Heart left ventricle (tissue), 16 donors: ENCODE measurements around the gene KLF5. TPM values are rescaled to one million over a fixed set of nuclear protein-coding genes. Genes with fewer than 3 reads are reported as not detected.
A peak's percentile ranks its signal among the peaks of the same experiment; 100 is the strongest.

Source experiments
- ATAC-seq, 4 donors: fragments of 200-7000 bp; cut with Tn5 transposase; one replicate each; pipeline ENCODE4 v1.9.1; 2020 to 2022; ENCODE audit warnings: moderate library complexity in 4 of 4, mild to moderate bottlenecking in 3 of 4, moderate number of reproducible peaks in 1 of 4
- DNase-seq, 5 donors: peaks; one replicate each; pipeline ENCODE4 v3.0.0-alpha.2; 2020
- H3K27ac ChIP-seq, 12 donors: fragments of 200-600 bp; sonication (generic) in 4 of 12; one replicate each; pipeline versions ENCODE4 v1.5.0 to v1.8.0; 2016 to 2022; ENCODE audit warnings: mild to moderate bottlenecking in 2 of 12
- H3K27me3 ChIP-seq, 9 donors: fragments of 200-600 bp; sonication (generic) in 2 of 9; one replicate each; pipeline versions ENCODE4 v1.5.1 to v1.8.0; 2016 to 2022; ENCODE audit warnings: mild to moderate bottlenecking in 3 of 9
- H3K36me3 ChIP-seq, 9 donors: fragments of 200-600 bp; sonication (generic) in 2 of 9; one replicate each; pipeline versions ENCODE4 v1.5.0 to v1.8.0; 2018 to 2022; ENCODE audit warnings: mild to moderate bottlenecking in 2 of 9
- H3K4me1 ChIP-seq, 12 donors: fragments of 200-600 bp; sonication (generic) in 4 of 12; one replicate each; pipeline versions ENCODE4 v1.5.0 to v1.8.0; 2016 to 2022; ENCODE audit warnings: mild to moderate bottlenecking in 3 of 12
- H3K4me3 ChIP-seq, 12 donors: fragments of 200-600 bp; sonication (generic) in 4 of 12; one replicate each; pipeline versions ENCODE4 v1.5.0 to v1.8.0; 2017 to 2022; ENCODE audit warnings: mild to moderate bottlenecking in 9 of 12, moderate library complexity in 4 of 12
- H3K9me3 ChIP-seq, 12 donors: fragments of 200-600 bp; sonication (generic) in 4 of 12; one replicate each; pipeline versions ENCODE4 v1.5.0 to v1.8.0; 2016 to 2022; ENCODE audit warnings: mild to moderate bottlenecking in 1 of 12
- CTCF ChIP-seq, 12 donors: fragments of 200-600 bp; sonication (generic) in 4 of 12; IDR thresholded peaks; one replicate each; pipeline versions ENCODE4 v1.5.0 to v1.8.0; 2018 to 2022; ENCODE audit warnings: antibody characterized with exemption in 12 of 12, mild to moderate bottlenecking in 5 of 12
- POLR2A ChIP-seq, 2 donors: fragments of 450-650 bp; IDR thresholded peaks; one replicate each; pipeline ENCODE4 v1.6.1; 2017; ENCODE audit warnings: antibody characterized with exemption in 2 of 2, mild to moderate bottlenecking in 2 of 2, moderate library complexity in 2 of 2
- WGBS, 4 donors: extraction: QIAGEN DNeasy Blood & Tissue Kit in 2 of 4; methylation state at CpG; one replicate each; pipeline versions ENCODE4 v1.1.5 to v1.1.7; 2013 to 2018; 5-methylcytosine and 5-hydroxymethylcytosine counted together
- intact Hi-C, 10 donors: fragments of 100-400 bp; cut with DNase I; formaldehyde crosslinking; loops; one replicate each; pipeline versions ENCODE4 v1.11.1 to v1.14.2; 2022
- polyA plus RNA-seq, 2 donors: library from polyadenylated mRNA; stranded (reverse); fragments of 200-250 nt; gene quantifications; one replicate each; pipeline ENCODE4 v1.2.3, GENCODE V29; 2013
- total RNA-seq, 9 donors: library from RNA; depleted of rRNA in 2 of 9; stranded (reverse); fragments of >200 nt in 2 of 9; fragmentation: NEBNext Ultra II Directional in 3 of 9; extraction: Animal tissue kit (Norgen Biotek cat#: 25700) in 3 of 9; gene quantifications; one replicate each; pipeline versions ENCODE4 v1.1.0 to v1.2.4, GENCODE V29; 2016 to 2023
- donor health status: ischemic (EF 13 %, LVEDD 7.1; RV severe dilation, severe dysfunction).
- donor health status: healthy with polysubstance abuse.
- donor health status: DM: no; HTN: yes; CAD: no.
- donor health status: DM: no; HTN: no; CAD: no.
- donor health status: ischemic (EF 25% LVEDD 6.9; RV normal size, moderate dysfunction).
- donor health status: ischemic (EF 25% LVEDD 5.7; RV mildly dilated, moderate dysfunction).
- donor health status: healthy.
- donor health status: DM: yes; HTN: yes; CAD: no.
- donor health status: ischemic (EF 35%, LVEDD 5.7; RV mildly dilated, moderate dysfunction).
- donor health status: nonischemic (EF 11% LVEDD 7.7; RV severe dilation, severe dysfunction).
- donor health status: DM: yes; HTN: yes; CAD: no.
- donor health status: PGD.
- donor health status: ischemic (EF 29% LVEDD 5.4; RV normal size, mild dysfunction).
- donor health status: nonischemic (EF 23%, LVEDD 6.1; RV moderate dilation, normal function).

Gene KLF5
- total and polyA plus RNA-seq, 11 donors: 0.64 to 6.9 (median 2.6) TPM

- ATAC-seq (no peak), DNase-seq (no peak)
- no peaks in the 10 kb centered on the region for H3K9me3 ChIP-seq
- no peaks in the 10 kb centered on the region for H3K27me3 ChIP-seq
- intact Hi-C loops: no loop called here
- H3K4me3 ChIP-seq: no peak overlapping the region
- no peaks in the 10 kb centered on the region for H3K36me3 ChIP-seq
- H3K27ac ChIP-seq: no peak overlapping the region
- no peaks in the 10 kb centered on the region for H3K4me1 ChIP-seq
- TF ChIP-seq POLR2A (IDR thresholded peaks at IDR 0.05) (no peak), CTCF (IDR thresholded peaks at IDR 0.05) (no peak)
These were observed 20.7 kb upstream of the KLF5 start for GRCh38 chr13:73038064-73038463.

GRCh38 chr13:73039201-73040108 is 19.4 kb upstream of the KLF5 start:
- DNase-seq: no peak
- TF ChIP-seq POLR2A (IDR thresholded peaks at IDR 0.05) (no peak), CTCF (IDR thresholded peaks at IDR 0.05) (peak in 1 of 12 donors; percentile 15)
- Histone ChIP-seq H3K36me3 (no peaks in the 10 kb centered on the region), H3K4me1 (no peaks in the 10 kb centered on the region), H3K4me3 (no peak overlapping the region), H3K9me3 (no peaks in the 10 kb centered on the region), H3K27ac (no peak overlapping the region), H3K27me3 (no peaks in the 10 kb centered on the region)
- no peak for ATAC-seq
- 82 to 91% (median 86%) methylated on average over 2 of the region's 2 CpGs for WGBS, 4 donors
- intact Hi-C loops: no loop called here

GRCh38 chr13:73040484-73040883 is 18.3 kb upstream of the KLF5 start:
- intact Hi-C loops: no loop called here
- DNase-seq (no peak), ATAC-seq (no peak)
- no peak overlapping the region for H3K4me3 ChIP-seq
- no peaks in the 10 kb centered on the region for H3K9me3 ChIP-seq
- no peak for TF ChIP-seq POLR2A (IDR thresholded peaks at IDR 0.05)
- H3K27me3 ChIP-seq: no peaks in the 10 kb centered on the region
- no peaks in the 10 kb centered on the region for H3K4me1 ChIP-seq
- no peak overlapping the region for H3K27ac ChIP-seq
- no peaks in the 10 kb centered on the region for H3K36me3 ChIP-seq
- WGBS, 4 donors: 88 to 92% (median 91%) methylated on average over 3 of the region's 3 CpGs

GRCh38 chr13:73040968-73041596 is 17.7 kb upstream of the KLF5 start:
- DNase-seq: no peak
- Histone ChIP-seq H3K27ac (no peak overlapping the region), H3K9me3 (no peaks in the 10 kb centered on the region), H3K36me3 (no peaks in the 10 kb centered on the region), H3K4me1 (no peaks in the 10 kb centered on the region), H3K27me3 (no peaks in the 10 kb centered on the region), H3K4me3 (no peak overlapping the region)
- ATAC-seq: no peak
- 87 to 94% (median 89%) methylated on average over 7 of the region's 7 CpGs for WGBS, 4 donors
- intact Hi-C loops: no loop called here
- TF ChIP-seq POLR2A (IDR thresholded peaks at IDR 0.05) (no peak), CTCF (IDR thresholded peaks at IDR 0.05) (no peak)
